Measurements from ENCODE around the gene FREM1. TPM values are rescaled to one million over a fixed set of nuclear protein-coding genes. Genes with fewer than 3 reads are reported as not detected.

The FREM1 gene
- total and polyA plus RNA-seq, 2 of the 13 experiments (the other 11 are each of a cell fraction or from before 2014, with no cell fraction given) = 64.3 to 202 TPM

GRCh38 chr9:14769230-14769571 is 141.0 kb downstream of the FREM1 start:
- no peak overlapping the region for H2AFZ ChIP-seq (ENCODE audit: low read length)
- in situ Hi-C loops (cut with HindIII; ENCODE audit: extremely low pct_ligation_motif_present, low pct_unique_long_range_greater_than_20kb) = loop anchor here (10.0 kb wide), 1 partner anchor 304 kb away; no protein-coding TSS in a partner anchor
- H3K4me3 ChIP-seq (replicated peaks in 1 of 3; ENCODE audit: insufficient read depth in 1 of 3, low read depth in 2 of 3, low read length in 3 of 3) = no peak overlapping the region
- no peak overlapping the region for H3K4me2 ChIP-seq (ENCODE audit: low read depth, low read length)
- BruUV-seq (replicated peaks) = no TSS peak
- H3K9me3 ChIP-seq (ENCODE audit: low read length) = no peaks in the 10 kb centered on the region
- WGBS (ENCODE audit: low lambda C conversion rate) = 67% methylated on average over 3 of the region's 3 CpGs
- no peaks in the 10 kb centered on the region for H3K79me2 ChIP-seq (ENCODE audit: insufficient read depth, low read length)
- ChIA-PET POLR2A (no interaction called here), CTCF (ENCODE audit: low intra/inter-chr PET ratio, low total read pairs) (interaction anchor here (0.7 to 1.5 kb wide), 3 partner anchors 153 to 326 kb away, joined by 3 to 13 read pairs (median 3); no protein-coding TSS in a partner anchor)
- DNase-seq (ENCODE audit: low spot score) (no peak), ATAC-seq (peak; percentile 10; the same call in 1 of the 3 replicates), FAIRE-seq (no peak)
- no peak overlapping the region for H3K9ac ChIP-seq (ENCODE audit: insufficient read depth, low read depth, low read length)
- H3K4me1 ChIP-seq (ENCODE audit: insufficient read depth, low read length) = no peaks in the 10 kb centered on the region
- intact Hi-C loops (cut with micrococcal nuclease; ENCODE audit: unreplicated experiment) = no loop called here
- H4K20me1 ChIP-seq (ENCODE audit: insufficient read depth, low read length) = no peaks in the 10 kb centered on the region
- H3K27ac ChIP-seq (ENCODE audit: extremely low read length, insufficient read depth, low read length) = no peak overlapping the region
- H3K36me3 ChIP-seq (replicated peaks in 1 of 2; ENCODE audit: control insufficient read depth in 1 of 2, insufficient read depth in 2 of 2, low read length in 2 of 2) = peaks cover 3 to 54% of the 10 kb centered on the region in 2 experiments; a peak in 4 of 5 replicates
- H3K27me3 ChIP-seq (ENCODE audit: control insufficient read depth in 1 of 2, insufficient read depth in 2 of 2, low read length in 2 of 2) = no peaks in the 10 kb centered on the region
- no peak for TF ChIP-seq MATR3 (CRISPR knock-in tag; IDR thresholded peaks at IDR 0.05)
- no peak for TF ChIP-seq NFE2 (CRISPR knock-in tag; IDR thresholded peaks at IDR 0.05)
- TF ChIP-seq MXD4 (CRISPR knock-in tag; IDR thresholded peaks at IDR 0.05) = no peak
- no peak for TF ChIP-seq AHR (CRISPR knock-in tag; IDR thresholded peaks at IDR 0.05)
- no peak for TF ChIP-seq ZNF75D (CRISPR knock-in tag; IDR thresholded peaks at IDR 0.05; ENCODE audit: borderline replicate concordance)
- no peak for TF ChIP-seq THAP11 (CRISPR knock-in tag; IDR thresholded peaks at IDR 0.05)
- no peak for TF ChIP-seq SAP130 (CRISPR knock-in tag; IDR thresholded peaks at IDR 0.05; ENCODE audit: low read depth)
- TF ChIP-seq, protein P1, sequence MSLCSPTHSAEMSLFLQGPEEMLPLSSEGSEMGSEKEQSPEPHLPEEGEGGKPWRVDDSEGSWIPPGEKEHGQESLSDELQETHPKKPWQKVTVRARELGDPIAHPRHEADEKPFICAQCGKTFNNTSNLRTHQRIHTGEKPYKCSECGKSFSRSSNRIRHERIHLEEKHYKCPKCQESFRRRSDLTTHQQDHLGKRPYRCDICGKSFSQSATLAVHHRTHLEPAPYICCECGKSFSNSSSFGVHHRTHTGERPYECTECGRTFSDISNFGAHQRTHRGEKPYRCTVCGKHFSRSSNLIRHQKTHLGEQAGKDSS (CRISPR knock-in tag; IDR thresholded peaks at IDR 0.05; ENCODE audit: borderline replicate concordance, low read depth) = no peak
- TF ChIP-seq PAWR (CRISPR knock-in tag; IDR thresholded peaks at IDR 0.05; ENCODE audit: borderline replicate concordance) = no peak
- no peak for TF ChIP-seq ZNF687 (CRISPR knock-in tag; IDR thresholded peaks at IDR 0.05)
- TF ChIP-seq ZNF574 (CRISPR knock-in tag; IDR thresholded peaks at IDR 0.05) = no peak
- TF ChIP-seq ZNF709 (CRISPR knock-in tag; IDR thresholded peaks at IDR 0.05) = no peak
- TF ChIP-seq ZNF34 (CRISPR knock-in tag; IDR thresholded peaks at IDR 0.05; ENCODE audit: borderline replicate concordance) = no peak
- TF ChIP-seq, protein P2, sequence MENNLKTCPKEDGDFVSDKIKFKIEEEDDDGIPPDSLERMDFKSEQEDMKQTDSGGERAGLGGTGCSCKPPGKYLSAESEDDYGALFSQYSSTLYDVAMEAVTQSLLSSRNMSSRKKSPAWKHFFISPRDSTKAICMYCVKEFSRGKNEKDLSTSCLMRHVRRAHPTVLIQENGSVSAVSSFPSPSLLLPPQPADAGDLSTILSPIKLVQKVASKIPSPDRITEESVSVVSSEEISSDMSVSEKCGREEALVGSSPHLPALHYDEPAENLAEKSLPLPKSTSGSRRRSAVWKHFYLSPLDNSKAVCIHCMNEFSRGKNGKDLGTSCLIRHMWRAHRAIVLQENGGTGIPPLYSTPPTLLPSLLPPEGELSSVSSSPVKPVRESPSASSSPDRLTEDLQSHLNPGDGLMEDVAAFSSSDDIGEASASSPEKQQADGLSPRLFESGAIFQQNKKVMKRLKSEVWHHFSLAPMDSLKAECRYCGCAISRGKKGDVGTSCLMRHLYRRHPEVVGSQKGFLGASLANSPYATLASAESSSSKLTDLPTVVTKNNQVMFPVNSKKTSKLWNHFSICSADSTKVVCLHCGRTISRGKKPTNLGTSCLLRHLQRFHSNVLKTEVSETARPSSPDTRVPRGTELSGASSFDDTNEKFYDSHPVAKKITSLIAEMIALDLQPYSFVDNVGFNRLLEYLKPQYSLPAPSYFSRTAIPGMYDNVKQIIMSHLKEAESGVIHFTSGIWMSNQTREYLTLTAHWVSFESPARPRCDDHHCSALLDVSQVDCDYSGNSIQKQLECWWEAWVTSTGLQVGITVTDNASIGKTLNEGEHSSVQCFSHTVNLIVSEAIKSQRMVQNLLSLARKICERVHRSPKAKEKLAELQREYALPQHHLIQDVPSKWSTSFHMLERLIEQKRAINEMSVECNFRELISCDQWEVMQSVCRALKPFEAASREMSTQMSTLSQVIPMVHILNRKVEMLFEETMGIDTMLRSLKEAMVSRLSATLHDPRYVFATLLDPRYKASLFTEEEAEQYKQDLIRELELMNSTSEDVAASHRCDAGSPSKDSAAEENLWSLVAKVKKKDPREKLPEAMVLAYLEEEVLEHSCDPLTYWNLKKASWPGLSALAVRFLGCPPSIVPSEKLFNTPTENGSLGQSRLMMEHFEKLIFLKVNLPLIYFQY (CRISPR knock-in tag; IDR thresholded peaks at IDR 0.05; ENCODE audit: borderline replicate concordance) = no peak
